Pulmonary artery endothelial cell (primary cell): ENCODE data around the gene GMEB1. TPM values are rescaled to one million over a fixed set of nuclear protein-coding genes. Genes with fewer than 3 reads are reported as not detected.
A peak's percentile ranks its signal among the peaks of the same experiment; 100 is the strongest.
"Not testable (repeated sequence)": the region's sequence is repeated elsewhere in the genome, so short reads cannot be mapped to it uniquely, and the experiment has no call there.

ENCODE experiments used
- DNase-seq: peaks from one replicate; pipeline ENCODE4 v3.0.0-alpha.2; 2011; ENCODE audit warnings: low read depth, low spot score
- total RNA-seq: library from RNA; depleted of rRNA; stranded (reverse); fragments of >200 nt; gene quantifications from 2 replicates; pipeline ENCODE4 v1.2.3, GENCODE V29; 2014

GMEB1 gene
- total RNA-seq, 1 donor from 2014 or later: 8.4 TPM

DNA sequence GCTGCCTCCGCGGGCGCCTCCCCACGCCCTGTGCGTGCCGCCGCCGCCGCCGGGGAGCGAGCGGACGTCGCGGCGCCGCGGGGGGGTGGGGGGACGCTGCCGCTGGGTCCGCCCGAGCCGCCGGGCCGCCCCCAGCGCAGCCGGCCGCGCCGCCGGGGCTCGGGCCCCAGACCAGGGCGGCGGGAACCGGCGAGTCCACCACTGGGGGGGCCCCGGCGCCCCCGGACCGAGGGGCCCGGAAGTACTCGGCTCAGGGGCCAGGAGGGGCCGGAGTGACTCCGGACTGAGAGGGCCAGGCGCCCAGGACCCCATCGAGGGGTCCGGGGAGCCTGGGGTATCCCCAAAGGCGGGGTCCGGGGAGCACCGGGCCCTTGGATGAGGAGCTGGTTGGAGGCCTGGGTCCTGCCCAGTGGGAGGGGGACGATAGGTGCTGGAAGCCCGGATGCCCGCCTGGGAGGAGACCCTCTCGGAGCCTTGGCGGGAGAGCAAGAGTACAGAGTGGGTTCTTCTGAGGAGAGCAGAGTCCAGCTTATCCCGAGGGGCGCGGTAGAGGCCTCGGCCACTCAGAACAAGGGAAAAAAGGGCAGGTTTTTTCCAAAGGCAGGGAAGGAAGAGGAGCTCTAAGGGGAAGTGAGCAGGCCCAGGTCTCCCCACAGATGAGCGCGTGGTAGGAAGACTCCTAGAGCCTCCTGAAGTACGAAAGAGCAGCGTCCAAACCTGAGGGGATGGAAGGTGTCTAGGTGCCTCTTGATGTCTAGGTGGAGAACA is 556 bp downstream of the GMEB1 start:
- no peak for DNase-seq

DNA sequence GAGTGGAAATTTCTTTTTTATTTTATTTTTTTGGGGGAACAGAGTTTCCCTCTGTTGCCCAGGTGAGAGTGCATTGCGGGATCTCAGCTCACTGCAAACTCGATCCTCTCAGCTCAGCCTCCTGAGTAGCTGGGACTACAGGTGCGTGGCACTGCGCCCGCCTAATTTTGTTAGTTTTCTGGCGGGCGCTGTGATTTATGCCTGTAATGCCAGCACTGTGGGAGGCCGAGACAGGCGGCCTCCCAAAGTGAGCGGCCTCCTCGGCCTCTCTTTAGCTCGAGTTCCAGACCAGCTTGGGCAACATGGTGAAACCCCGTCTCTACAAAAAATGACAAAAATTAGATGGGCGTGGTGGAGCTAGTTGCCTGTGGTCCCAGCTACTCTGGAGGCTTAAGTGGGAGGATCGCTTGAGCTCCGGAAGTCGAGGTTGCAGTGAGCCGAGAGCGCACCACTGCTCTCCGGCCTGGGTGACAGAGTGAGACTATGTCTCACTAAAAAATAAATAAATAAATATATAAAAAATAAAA is 2.7 kb downstream of the GMEB1 start:
- no peak for DNase-seq

DNA sequence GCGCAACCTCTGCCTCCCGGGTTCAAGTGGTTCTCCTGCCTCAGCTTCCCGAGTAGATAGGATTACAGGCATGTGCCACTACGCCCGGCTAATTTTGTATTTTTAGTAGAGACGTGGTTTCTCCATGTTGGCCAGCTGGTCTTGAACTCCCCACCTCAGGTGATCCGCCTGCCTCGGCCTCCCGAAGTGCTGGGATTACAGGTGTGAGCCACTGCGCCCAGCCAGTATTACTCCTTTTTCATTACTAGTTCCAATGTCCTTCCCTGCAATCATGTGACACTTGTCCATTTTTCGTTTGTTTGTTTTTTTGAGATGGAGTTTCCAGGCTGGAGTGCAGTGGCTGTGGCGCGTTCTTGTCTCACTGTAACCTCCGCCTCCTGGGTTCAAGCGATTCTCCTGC is 4.4 kb downstream of the GMEB1 start:
- DNase-seq: not testable (repeated sequence)

DNA sequence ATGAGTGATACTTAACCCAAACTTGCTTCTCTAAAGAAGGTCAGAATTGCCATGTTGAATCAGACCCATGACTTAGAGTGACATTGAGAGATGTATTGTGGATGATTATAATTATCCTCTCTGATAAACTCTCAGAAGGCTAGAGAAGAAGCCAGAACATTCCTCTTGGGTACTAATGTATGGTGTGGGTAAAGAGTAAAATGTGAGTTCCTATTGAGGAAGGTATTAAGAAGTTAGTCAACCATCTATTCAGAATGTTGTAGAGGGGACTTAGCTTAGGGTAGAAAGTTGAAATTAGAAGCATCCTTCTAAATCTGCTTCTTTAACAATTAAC is 7.3 kb downstream of the GMEB1 start:
- no peak for DNase-seq

DNA sequence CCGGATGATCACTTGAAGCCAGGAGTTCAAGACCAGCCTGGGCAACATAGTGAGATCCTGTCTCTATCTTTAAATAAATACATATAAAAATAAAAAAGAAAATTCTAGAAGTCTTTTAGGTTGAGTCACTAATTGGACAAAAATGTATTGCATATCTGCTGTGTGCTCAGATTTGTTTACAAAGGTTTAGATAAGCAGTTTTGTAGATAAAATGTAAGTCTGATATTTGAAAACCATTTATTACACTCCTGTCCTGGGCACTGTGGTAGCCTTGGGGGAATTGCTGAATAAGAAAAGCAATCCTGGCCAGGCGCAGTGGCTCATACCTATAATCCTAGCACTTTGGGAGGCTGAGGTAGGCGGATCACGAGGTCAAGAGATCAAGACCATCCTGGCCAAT is 11.6 kb downstream of the GMEB1 start:
- DNase-seq: no peak

DNA sequence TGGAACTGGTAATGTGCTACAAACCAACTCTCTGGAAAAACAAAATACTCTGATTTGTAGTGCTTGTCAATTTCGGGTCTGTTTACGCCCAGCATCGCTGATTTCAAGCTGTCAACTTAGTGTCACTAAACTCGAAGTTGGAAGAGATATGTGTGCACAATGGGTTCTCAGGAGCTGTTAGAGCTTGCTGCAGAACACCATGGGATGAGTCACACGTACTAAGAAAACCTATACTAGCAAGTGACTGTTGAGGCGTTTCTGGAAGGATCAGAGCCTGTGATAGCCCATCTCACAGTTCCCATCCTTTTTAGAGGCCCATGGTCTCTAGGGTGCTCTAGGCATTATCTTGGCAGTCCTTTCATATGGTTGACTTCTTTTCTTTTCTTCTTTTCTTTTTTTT is 14.3 kb downstream of the GMEB1 start:
- DNase-seq: no peak

DNA sequence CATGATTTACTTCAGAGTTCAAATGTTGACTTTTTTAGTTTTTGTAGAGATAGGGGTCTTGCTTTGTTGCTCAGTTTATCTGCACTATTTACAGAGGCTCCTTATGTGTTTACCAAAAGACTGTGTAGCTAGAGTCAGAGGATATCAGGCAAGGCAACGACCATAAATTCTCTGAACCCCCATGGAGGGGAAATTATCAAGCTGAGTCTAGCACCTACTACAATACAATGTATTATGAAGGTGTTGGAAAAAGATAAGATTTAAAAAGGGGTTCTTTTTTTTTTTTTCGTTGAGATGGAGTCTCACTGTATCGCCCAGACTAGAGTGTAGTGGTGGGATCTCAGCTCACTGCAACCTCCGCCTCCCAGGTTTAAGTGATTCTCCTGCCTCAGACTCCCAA is 16.4 kb downstream of the GMEB1 start:
- DNase-seq: no peak

DNA sequence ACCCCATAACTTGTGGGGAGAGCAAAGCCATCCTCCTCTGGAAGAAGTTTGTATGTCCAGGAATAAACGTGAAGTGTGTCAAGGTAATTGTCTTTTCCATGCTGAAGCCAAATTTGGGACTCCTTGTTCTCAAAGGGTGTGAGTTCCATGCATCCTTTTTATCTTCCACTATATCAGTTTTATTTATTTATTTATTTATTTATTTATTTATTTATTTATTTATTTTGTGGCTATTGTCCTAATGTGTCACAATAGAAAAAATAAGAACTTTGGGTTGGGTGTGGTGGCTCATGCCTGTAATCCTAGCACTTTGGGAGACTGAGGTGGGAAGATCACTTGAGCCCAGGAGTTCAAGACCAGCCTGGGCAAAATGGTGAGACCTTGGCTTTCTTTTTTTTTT is 23.0 kb downstream of the GMEB1 start:
- DNase-seq: not testable (repeated sequence)

DNA sequence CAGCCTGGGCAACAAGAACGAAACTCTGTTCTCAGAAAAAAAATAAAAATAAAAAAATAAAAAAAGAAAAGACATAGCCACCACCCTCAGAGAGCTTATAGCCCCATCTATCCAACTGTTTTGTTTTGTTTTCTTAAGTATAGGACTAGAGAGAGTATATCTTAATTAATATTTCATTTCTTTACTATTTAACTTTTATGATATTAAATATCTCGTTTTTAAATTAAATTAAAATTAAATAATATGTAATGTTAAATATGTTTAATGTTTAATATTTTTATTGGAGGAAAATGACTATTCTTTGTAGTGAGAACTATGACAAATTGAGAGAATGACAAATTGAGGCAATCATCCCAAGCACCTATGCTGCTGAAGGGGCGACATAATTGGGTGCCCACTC is 35.0 kb downstream of the GMEB1 start:
- DNase-seq: no peak

DNA sequence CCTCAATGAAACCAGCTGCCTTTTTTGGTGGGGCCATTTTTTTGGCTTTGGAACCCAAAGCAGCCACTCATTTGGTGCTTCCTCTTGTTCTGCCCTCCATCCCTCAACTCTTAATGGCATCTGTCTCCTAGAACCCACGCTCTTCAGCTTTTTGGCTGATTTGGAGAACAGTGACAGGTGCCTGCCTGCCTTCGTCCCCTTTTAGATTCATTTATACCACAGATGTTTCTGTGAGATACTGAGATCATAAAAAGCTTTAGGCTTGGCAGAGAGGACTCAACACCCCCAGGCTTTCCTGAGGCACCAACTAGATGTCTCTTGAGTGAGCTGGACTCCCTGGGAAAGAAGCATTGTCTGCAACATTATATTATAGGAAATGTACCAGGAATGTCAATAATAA is 47.8 kb downstream of the GMEB1 start:
- DNase-seq: no peak

DNA sequence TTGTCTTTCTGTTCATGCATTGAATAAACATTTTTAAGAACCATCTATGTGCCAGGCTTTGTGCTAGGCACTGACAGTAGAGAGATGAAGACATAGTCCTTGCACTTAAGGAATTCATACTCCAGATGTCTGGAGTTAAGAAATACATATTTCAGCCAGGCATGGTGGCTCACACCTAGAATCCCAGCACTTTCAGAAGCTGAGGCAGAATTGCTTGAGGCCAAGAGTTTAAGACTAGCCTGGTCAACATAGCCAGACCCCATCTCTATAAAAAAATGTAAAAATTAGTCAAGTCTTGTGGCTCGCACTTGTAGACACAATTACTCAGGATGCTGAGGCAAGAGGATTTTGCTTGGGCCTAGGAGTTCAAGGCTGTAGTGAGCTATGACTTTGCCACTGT is 49.6 kb downstream of the GMEB1 start:
- DNase-seq: no peak

DNA sequence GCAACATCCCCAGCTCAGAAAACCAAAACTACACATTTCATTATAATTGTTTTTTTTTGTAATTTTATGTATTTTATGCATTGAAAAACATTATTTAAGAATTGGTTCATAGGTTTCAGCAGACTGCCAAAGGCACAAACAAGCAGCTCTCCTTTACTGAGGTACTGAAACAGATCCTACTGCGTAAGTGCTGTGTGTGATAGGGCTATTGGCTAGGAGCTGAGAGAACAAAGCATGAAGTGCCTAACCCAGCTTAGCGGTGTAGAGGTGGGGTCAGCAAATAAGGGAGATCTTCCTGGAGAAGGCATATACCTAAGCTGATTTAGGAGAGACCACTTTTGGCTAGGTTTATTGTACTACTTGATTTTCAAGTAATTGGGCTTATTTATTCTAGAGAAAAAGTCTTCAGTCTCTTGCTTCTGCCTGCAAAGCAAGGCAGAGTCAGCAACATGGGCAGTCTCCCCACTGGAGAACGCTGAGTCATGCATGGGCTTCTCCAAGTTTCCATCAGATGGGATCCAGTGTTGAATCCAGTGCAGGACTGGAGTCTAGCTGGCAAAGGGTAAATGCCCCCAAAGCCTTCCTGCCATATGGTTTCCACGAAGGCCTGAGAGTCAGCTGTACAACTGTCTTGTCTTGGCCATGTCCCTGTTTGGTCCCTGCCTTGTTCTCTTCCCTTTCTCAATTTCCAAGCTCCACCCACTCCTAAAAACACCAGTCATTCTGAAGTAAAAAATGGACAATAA is 50.2 kb downstream of the GMEB1 start:
- DNase-seq: no peak

DNA sequence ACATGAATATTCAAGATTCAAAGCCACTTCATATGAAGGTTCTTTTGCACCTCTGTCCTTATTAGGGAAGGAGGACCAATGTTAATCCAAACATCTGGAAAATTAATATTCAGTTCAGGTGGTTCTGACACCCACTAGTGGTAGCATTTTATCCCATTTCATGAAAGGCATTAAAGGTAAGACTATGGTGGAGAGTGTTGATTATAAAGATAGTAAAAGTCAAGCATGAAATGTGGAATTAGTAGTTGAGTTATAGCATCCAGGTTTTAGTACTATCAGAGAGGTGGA is 50.7 kb downstream of the GMEB1 start:
- no peak for DNase-seq

DNA sequence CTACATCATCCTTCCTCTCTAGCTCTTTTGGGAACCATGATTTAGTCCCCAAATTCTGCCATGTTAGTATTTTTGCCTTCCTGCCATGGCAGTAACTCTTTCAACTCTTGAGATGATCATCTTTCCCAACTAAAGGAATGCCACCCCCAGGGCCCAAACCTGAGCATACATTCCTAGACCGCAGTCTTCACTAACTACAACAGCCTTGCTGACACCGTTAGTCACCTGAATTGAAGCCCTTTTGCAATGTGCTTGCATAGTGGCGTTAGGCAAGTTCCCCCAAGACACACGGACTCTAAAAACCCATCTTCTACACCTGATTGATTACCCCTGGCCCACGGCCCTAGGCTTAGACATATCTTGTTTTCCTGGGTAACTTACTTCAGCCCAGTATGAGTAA is 51.8 kb downstream of the GMEB1 start:
- no peak for DNase-seq

DNA sequence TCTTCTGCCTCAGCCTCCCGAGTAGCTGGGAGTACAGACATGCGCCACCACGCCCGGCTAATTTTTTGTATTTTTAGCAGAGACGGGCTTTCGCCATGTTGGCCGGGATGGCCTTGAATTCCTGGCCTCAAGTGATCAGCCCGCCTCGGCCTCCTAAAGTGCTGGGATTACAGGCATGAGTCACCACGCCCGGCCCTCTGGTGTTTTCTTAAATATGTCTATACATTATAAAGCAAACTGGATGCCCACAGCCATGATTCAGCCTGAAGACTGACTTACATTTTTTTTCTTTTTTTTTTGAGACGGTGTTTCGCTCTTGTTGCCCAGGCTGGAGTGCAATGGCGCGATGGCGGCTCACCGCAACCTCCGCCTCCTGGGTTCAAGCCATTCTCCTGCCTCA is 53.3 kb downstream of the GMEB1 start:
- DNase-seq: not testable (repeated sequence)

DNA sequence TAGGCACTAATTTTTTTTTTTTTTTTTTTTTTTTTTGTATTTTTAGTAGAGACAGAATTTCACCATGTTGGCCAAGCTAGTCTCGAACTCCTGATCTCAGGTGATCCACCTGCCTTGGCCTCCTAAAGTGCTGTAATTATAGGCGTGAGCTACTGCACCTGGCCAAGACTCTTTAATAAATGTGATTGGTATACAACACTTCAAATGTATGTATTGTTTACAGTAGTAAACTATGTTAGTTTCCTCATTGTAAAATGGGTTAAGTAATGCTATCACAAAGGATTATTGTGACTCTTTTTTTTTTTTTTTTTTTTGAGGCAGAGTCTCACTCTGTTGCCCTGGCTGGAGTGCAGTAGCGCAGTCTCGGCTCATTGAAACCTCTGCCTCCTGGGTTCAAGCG is 56.8 kb downstream of the GMEB1 start:
- not testable (repeated sequence) for DNase-seq

DNA sequence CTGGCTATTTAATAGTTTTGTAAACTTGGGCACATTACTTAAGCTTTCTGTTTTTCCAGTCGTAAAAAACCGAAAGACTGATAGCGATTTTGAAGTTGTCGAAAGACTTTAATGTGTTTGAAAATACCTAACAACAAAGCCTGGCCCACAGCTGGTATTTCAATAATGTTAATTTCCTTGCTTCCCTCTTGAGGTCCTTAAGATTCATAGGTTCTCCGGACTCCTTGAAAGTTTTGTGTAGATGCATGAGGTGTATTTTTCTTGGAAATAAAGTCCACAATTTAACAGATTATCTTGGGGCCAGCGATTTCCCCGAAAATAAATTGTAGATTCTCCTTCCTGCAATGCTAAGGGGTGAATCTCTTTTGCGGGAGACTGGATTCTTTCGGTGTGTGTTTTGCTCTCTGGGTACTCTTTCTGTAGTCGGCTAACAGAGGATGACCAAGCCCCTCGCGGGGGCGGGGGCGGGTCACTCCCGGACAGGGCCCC is 67.4 kb downstream of the GMEB1 start:
- DNase-seq: no peak

DNA sequence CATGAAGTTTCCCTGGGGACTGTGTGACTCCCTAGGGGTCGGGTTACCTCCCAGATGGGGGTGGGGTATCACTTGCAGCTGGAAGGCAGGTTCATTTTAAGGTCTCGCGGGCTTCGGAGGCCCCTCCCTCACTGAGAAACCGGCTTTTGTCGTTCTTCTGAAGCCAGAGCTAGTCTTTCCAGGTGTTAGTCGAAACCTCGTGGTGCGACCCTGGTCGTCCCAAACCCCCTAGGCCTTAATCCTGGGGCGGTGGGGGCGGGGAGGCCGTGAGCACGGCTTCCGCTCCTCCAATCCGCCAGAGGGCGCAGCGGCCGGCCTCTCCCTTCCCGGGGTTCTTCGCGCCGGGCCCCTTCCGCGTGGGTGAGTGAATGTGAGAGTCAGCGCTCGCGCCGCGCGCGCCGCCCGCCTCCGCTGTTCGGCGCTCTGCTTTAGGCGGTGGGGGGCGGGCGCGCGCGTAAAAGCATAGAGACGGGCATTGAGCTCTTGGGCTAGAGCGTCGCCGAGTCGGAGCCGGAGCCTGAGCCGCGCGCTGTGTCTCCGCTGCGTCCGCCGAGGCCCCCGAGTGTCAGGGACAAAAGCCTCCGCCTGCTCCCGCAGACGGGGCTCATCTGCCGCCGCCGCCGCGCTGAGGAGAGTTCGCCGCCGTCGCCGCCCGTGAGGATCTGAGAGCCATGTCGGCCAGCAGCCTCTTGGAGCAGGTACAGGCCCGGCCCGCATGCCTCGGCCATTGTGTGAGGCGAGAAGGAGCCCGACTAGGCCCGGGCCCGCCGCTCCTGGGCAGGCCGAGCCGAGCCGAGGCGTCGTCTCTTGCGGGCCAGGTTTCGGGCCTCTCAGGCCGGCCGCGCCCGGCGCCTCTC is 68.1 kb downstream of the GMEB1 start, which contains the start of gene YTHDF2:
TSS of gene YTHDF2 (plus strand) at position 491 of the 857 bp plus-strand sequence. CDS start at position 672, 181 bp downstream.
- peak; percentile 86 for DNase-seq

DNA sequence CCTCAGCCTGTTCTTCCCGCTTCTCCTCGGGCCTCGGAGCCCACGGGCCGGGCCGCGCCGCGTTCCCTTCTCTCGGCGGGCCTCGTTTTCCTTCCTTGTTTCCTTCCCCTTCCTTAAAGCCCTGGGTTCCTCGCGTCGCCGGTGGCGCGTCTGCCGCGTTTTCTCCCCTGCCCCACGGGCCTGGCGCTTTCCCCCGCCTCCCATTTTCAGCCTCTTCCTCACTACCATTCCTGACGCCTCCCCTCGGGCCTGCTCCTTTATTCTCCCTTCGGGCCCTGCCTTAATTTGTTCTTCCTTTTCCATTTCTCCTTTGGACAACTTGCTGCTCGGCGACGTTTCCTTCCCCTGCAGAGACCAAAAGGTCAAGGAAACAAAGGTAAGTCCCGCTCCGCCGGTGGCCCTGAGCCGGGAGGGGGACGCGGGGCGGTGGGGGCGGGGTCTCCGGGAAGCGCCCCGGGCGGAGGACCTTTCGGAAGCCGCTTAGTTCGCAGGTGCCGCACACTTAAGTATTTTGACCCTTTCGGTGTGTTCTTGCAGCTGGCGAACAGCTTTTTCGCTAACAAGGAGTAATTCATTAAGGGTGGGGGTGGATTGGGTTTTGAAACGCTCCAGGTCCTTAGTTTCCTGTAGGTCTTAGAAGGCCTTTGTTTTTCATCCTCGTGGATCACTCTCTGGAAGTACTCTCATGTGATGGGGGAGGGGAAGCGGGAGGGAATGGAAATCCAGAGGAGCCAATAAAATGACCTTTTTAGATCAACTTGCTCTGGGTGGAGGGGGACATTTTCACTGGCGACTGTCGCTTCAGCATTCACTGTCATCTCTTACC is 68.9 kb downstream of the GMEB1 start:
- DNase-seq: peak; percentile 30

DNA sequence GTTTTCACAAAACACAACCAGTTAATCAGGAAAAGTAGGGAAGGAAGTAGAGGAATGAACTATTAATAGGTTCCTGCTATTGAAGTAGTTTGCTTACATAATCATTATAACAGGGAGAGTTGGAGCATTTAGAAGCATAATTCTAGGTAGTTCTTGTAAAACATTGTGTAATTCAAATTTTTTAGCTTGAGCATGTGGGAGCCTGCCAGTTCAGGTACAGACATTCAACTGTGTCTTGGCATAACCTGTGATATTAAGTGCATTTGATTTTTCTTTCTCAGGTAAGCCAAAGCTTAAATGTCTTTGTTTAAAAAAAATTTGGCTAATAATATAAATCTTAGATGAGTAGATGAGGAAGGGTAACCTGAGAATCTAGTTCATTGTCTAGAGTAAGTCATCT is 71.5 kb downstream of the GMEB1 start:
- DNase-seq: no peak

DNA sequence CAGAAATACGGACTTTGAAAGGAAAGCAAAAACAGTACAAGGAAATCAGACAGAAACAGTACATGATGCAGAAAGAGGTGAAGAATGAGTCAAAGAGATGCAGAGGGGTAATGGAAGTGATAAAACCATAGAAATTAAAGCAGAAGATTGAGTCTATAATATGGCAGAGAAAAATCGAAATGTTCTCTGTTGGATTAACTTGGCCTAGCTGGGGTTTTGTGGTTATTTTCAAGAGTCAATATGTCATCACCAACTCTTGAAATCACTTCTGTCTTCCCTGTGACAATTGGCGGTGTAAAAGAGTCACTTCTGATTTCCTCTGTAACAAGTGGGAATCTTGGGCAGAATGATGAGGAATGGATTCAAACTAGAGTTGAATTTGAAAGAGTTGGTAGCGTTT is 75.6 kb downstream of the GMEB1 start:
- no peak for DNase-seq
